ENCODE data around the gene ITGAX.

DNA sequence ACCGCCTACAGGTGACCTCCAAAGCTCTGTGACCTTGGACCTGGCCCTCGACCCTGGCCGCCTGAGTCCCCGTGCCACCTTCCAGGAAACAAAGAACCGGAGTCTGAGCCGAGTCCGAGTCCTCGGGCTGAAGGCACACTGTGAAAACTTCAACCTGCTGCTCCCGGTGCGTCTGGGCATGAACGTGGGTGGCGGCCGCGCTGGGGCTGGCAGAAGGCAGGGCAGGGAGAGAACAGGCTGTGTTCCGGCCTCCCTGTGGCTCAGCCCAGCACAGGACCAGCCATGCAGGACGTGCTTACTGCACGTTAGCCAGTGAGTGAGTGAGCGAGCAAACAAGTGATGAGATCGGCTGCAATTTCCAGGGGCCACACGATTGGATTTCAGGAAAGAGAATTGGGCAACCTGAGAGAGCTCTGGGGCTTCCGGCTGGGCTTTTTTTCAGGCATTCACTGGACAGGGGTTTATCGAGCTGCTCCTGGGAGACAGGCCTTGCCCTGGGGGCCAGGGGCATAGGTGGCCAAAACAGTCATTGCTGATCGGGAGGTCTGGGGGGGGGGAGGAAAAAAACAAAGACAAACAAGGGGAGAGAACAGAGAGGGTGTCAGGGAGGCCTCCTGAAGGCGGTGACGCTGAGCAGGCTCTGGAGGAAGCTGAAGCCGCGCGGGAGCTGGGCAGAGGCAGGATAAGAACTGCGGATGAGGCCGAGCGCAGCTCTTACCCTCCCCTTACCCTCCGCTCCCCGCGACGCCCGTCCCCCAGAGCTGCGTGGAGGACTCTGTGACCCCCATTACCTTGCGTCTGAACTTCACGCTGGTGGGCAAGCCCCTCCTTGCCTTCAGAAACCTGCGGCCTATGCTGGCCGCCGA is 16.9 kb downstream of the ITGAX start:
- TF ChIP-seq, protein P1, sequence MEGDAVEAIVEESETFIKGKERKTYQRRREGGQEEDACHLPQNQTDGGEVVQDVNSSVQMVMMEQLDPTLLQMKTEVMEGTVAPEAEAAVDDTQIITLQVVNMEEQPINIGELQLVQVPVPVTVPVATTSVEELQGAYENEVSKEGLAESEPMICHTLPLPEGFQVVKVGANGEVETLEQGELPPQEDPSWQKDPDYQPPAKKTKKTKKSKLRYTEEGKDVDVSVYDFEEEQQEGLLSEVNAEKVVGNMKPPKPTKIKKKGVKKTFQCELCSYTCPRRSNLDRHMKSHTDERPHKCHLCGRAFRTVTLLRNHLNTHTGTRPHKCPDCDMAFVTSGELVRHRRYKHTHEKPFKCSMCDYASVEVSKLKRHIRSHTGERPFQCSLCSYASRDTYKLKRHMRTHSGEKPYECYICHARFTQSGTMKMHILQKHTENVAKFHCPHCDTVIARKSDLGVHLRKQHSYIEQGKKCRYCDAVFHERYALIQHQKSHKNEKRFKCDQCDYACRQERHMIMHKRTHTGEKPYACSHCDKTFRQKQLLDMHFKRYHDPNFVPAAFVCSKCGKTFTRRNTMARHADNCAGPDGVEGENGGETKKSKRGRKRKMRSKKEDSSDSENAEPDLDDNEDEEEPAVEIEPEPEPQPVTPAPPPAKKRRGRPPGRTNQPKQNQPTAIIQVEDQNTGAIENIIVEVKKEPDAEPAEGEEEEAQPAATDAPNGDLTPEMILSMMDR (IDR thresholded peaks at IDR 0.05): no peak
- TF ChIP-seq POLR2A (IDR thresholded peaks at IDR 0.05) (no peak), EP300 (IDR thresholded peaks at IDR 0.05) (no peak)

Measured in tibial nerve (tissue), 4 donors.